A673 (cell line): ENCODE measurements around the gene SIGLEC9.

Source experiments
- EZH2 ChIP-seq: fragments of 200-600 bp; sonication (generic); IDR thresholded peaks from 2 replicates; pipeline ENCODE4 v1.6.1; 2017; ENCODE audit warnings: borderline replicate concordance, low read depth, mild to moderate bottlenecking, mixed read lengths, antibody characterized with exemption, low read length; ENCODE audit not compliant: poor library complexity, severe bottlenecking
- TF ChIP-seq, protein P1 (sequence below): fragments of 300-800, 200-600 bp; sonication (generic); conservative IDR thresholded peaks from 2 replicates; pipeline ENCODE4 v1.5.1; 2017; ENCODE audit warnings: low read depth, mild to moderate bottlenecking, antibody characterized with exemption, low read length, moderate library complexity, mixed read lengths

DNA sequence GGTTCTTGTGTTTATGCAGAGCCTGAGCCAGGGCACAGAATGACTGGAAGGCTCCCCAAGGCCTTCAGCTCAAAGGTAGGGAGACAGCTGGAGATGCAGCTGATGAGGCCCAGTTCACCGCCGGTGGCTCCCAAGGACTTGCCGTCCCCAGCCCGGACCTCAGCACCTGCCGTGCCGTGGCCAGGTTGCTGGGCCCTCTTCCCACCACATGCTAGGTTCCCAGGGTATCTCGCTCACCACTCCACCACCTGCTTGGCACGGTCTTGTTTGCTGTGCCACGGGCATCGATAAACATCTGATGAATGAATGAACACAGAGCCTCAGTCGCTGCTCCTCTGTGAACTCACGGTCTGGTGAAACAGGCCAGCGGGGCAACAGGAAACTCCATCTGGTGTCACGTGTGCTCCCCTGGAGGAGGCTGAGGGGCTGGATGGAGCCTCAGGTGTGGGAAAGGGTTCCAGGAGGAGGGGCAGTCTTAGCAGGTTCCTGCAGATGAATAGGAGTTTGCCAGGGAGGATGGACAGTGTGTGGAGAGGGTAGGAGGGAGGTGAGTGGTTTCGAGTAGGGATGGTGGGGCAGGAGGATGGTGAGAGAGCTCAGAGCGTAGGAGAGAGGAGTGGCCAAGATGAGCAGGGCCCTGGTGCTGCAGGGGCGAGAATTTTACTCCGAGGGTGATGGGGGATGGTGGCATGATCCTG, 38.4 kb upstream of the SIGLEC9 start:
- TF ChIP-seq, protein P1, sequence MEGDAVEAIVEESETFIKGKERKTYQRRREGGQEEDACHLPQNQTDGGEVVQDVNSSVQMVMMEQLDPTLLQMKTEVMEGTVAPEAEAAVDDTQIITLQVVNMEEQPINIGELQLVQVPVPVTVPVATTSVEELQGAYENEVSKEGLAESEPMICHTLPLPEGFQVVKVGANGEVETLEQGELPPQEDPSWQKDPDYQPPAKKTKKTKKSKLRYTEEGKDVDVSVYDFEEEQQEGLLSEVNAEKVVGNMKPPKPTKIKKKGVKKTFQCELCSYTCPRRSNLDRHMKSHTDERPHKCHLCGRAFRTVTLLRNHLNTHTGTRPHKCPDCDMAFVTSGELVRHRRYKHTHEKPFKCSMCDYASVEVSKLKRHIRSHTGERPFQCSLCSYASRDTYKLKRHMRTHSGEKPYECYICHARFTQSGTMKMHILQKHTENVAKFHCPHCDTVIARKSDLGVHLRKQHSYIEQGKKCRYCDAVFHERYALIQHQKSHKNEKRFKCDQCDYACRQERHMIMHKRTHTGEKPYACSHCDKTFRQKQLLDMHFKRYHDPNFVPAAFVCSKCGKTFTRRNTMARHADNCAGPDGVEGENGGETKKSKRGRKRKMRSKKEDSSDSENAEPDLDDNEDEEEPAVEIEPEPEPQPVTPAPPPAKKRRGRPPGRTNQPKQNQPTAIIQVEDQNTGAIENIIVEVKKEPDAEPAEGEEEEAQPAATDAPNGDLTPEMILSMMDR = no peak
- no peak for TF ChIP-seq EZH2
